Lower leg skin (tissue), 3 donors: ENCODE data around the gene ETFA.

Experiments
- CTCF ChIP-seq, 3 donors: fragments of 450-650 bp; IDR thresholded peaks; one replicate each; pipeline ENCODE4 v1.5.1; 2016; ENCODE audit warnings: antibody characterized with exemption in 3 of 3, mild to moderate bottlenecking in 3 of 3, moderate library complexity in 2 of 3
- POLR2A ChIP-seq, 2 donors: fragments of 450-650 bp; IDR thresholded peaks; one replicate each; pipeline ENCODE4 v1.6.1; 2016 to 2017; ENCODE audit warnings: antibody characterized with exemption in 2 of 2, mild to moderate bottlenecking in 1 of 2, moderate library complexity in 1 of 2

- TF ChIP-seq POLR2A (IDR thresholded peaks at IDR 0.05), result no peak
- no peak for TF ChIP-seq CTCF (IDR thresholded peaks at IDR 0.05)
Measured at GRCh38 chr15:76354823-76355440, 43.7 kb upstream of the ETFA start.
